SK-N-SH (cell line): ENCODE results near the gene MAGI3. TPM values are rescaled to one million over a fixed set of nuclear protein-coding genes. Genes with fewer than 3 reads are reported as not detected.
A peak's percentile ranks its signal among the peaks of the same experiment; 100 is the strongest.

Experiments used
- CTCF ChIA-PET: fragments of 300-600, 350-600 bp; formaldehyde crosslinking; extraction: SDS; loops from one replicate; lab custom pipeline; 2021; lab: Yijun Ruan, JAX
- POLR2A ChIA-PET: fragments of 350-600 bp; sonication (Branson Sonifier 250); formaldehyde crosslinking; extraction: SDS; loops from one replicate; lab custom pipeline; 2020; ENCODE audit warnings: antibody characterized with exemption, inconsistent platforms; lab: Yijun Ruan, JAX
- DNase-seq: peaks from one replicate; pipeline ENCODE4 v3.0.0; 2012
- H2AFZ ChIP-seq: fragments of 200-600 bp; sonication (generic); 2 replicates; pipeline ENCODE4 v1.8.1; 2016; ENCODE audit warnings: antibody characterized with exemption, mild to moderate bottlenecking, low read depth
- H3F3A ChIP-seq: fragments of 200-600 bp; sonication (generic); replicated peaks from 2 replicates; pipeline ENCODE3; 2016; ENCODE audit warnings: antibody characterized with exemption, mild to moderate bottlenecking; ENCODE audit not compliant: insufficient read depth
- H3K27ac ChIP-seq, 2 experiments: fragments of 200-500 bp in 1 of 2; fragments of 200-600 bp in 1 of 2; sonication (Bioruptor generic) in 1 of 2; sonication (generic), shearing (Covaris generic) in 1 of 2; 2 replicates each; pipeline versions ENCODE4 v1.5.1 to v1.6.1; 2014 to 2016; ENCODE audit warnings: low read depth in 2 of 2, inconsistent platforms in 1 of 2, low read length in 1 of 2, mild to moderate bottlenecking in 1 of 2, mixed read lengths in 1 of 2
- H3K27me3 ChIP-seq: fragments of 200-600 bp; sonication (generic), shearing (Covaris generic); 2 replicates; pipeline ENCODE4 v1.6.1; 2016; ENCODE audit warnings: mixed run types; ENCODE audit not compliant: insufficient read depth
- H3K36me3 ChIP-seq, 2 experiments: fragments of 200-500 bp in 1 of 2; fragments of 200-600 bp in 1 of 2; sonication (Bioruptor generic) in 1 of 2; sonication (generic) in 1 of 2; replicated peaks in 1 of 2; 2 replicates each; pipeline versions ENCODE3 to v1.5.1; 2014 to 2016; ENCODE audit warnings: low read length in 1 of 2, mild to moderate bottlenecking in 1 of 2; ENCODE audit not compliant: insufficient read depth in 2 of 2, control insufficient read depth in 1 of 2
- H3K4me1 ChIP-seq, 2 experiments: fragments of 200-500 bp in 1 of 2; fragments of 200-600 bp in 1 of 2; sonication (Bioruptor generic) in 1 of 2; sonication (generic), shearing (Covaris generic) in 1 of 2; 2 replicates each; pipeline versions ENCODE4 v1.5.1 to v1.6.1; 2014 to 2016; ENCODE audit warnings: low read depth in 1 of 2, low read length in 1 of 2, mixed run types in 1 of 2; ENCODE audit not compliant: insufficient read depth in 2 of 2, control insufficient read depth in 1 of 2
- H3K4me2 ChIP-seq: fragments of 200-600 bp; sonication (generic), shearing (Covaris generic); 2 replicates; pipeline ENCODE4 v1.6.1; 2017; ENCODE audit warnings: mixed run types
- H3K4me3 ChIP-seq, 2 experiments: fragments of 200-500 bp in 1 of 2; fragments of 200-600 bp in 1 of 2; sonication (Bioruptor generic) in 1 of 2; sonication (generic), shearing (Covaris generic) in 1 of 2; 2 replicates each; pipeline versions ENCODE4 v1.5.1 to v1.8.1; 2014 to 2016; ENCODE audit warnings: low read depth in 2 of 2, inconsistent platforms in 1 of 2, low read length in 1 of 2, mild to moderate bottlenecking in 1 of 2, mixed read lengths in 1 of 2, moderate library complexity in 1 of 2
- H3K79me2 ChIP-seq: fragments of 200-600 bp; sonication (generic); 2 replicates; pipeline ENCODE4 v1.8.1; 2017; ENCODE audit warnings: mild to moderate bottlenecking; ENCODE audit not compliant: insufficient read depth
- H3K9ac ChIP-seq: fragments of 200-600 bp; sonication (generic); 2 replicates; pipeline ENCODE4 v1.6.1; 2017; ENCODE audit warnings: mixed run types
- H3K9me2 ChIP-seq: fragments of 200-600 bp; sonication (generic); 2 replicates; pipeline ENCODE4 v1.6.1; 2017; ENCODE audit warnings: mixed run types
- H3K9me3 ChIP-seq: fragments of 200-600 bp; sonication (generic); 2 replicates; pipeline ENCODE4 v1.6.1; 2017; ENCODE audit warnings: mixed run types, mild to moderate bottlenecking, moderate library complexity
- H4K20me1 ChIP-seq: fragments of 200-600 bp; sonication (generic); 2 replicates; pipeline ENCODE4 v1.6.1; 2017; ENCODE audit warnings: mild to moderate bottlenecking, mixed run types; ENCODE audit not compliant: insufficient read depth
- CHD2 ChIP-seq: fragments of 150-350 bp; IDR thresholded peaks from 2 replicates; pipeline ENCODE4 v1.6.1; 2018; ENCODE audit warnings: low read length; ENCODE audit not compliant: partially characterized antibody
- EP300 ChIP-seq, 2 experiments: IDR thresholded peaks; 2 replicates each; pipeline versions ENCODE4 v1.4.0 to v1.6.1; 2012; ENCODE audit warnings: borderline replicate concordance in 1 of 2, low read depth in 1 of 2, low read length in 1 of 2
- EZH2phosphoT487 ChIP-seq: fragments of 200-600 bp; sonication (generic); IDR thresholded peaks from 2 replicates; pipeline ENCODE4 v1.6.1; 2017; ENCODE audit warnings: low read depth, mixed run types, mild to moderate bottlenecking, antibody characterized with exemption, moderate library complexity, borderline replicate concordance
- FOSL2 ChIP-seq: IDR thresholded peaks from 2 replicates; pipeline ENCODE4 v1.4.0; 2012; ENCODE audit warnings: low read depth, mild to moderate bottlenecking, moderate library complexity, borderline replicate concordance
- FOXJ3 ChIP-seq: sonication (generic); formaldehyde crosslinking; IDR thresholded peaks from 2 replicates; pipeline ENCODE4 v1.5.1; 2020; ENCODE audit warnings: mild to moderate bottlenecking, missing genetic modification reagents
- GABPA ChIP-seq: IDR thresholded peaks from 2 replicates; pipeline ENCODE4 v1.4.0; 2012; ENCODE audit warnings: low read depth, mild to moderate bottlenecking
- JUND ChIP-seq: IDR thresholded peaks from 2 replicates; pipeline ENCODE4 v1.4.0; 2012
- MEF2A ChIP-seq: IDR thresholded peaks from 2 replicates; pipeline ENCODE4 v1.4.0; 2012; ENCODE audit warnings: low read depth, borderline replicate concordance
- MXI1 ChIP-seq: IDR thresholded peaks from 2 replicates; pipeline ENCODE4 v1.6.1; 2012; ENCODE audit warnings: mild to moderate bottlenecking, low read depth, low read length, improper control_type of control experiment
- NRF1 ChIP-seq: IDR thresholded peaks from 2 replicates; pipeline ENCODE4 v1.6.1; 2012; ENCODE audit warnings: low read depth, mild to moderate bottlenecking, low read length
- POLR2AphosphoS5 ChIP-seq: IDR thresholded peaks from 2 replicates; pipeline ENCODE4 v1.6.1; 2012; ENCODE audit warnings: low read depth, low read length
- RAD21 ChIP-seq: IDR thresholded peaks from 2 replicates; pipeline ENCODE4 v1.6.1; 2012; ENCODE audit warnings: mild to moderate bottlenecking, low read length
- RCOR1 ChIP-seq: fragments of 150-350 bp; IDR thresholded peaks from 2 replicates; pipeline ENCODE4 v1.6.1; 2017; ENCODE audit warnings: antibody characterized with exemption, low read length
- RFX5 ChIP-seq: IDR thresholded peaks from 2 replicates; pipeline ENCODE4 v1.6.1; 2012; ENCODE audit warnings: mild to moderate bottlenecking, improper control_type of control experiment, low read length
- SIN3A ChIP-seq: IDR thresholded peaks from 2 replicates; pipeline ENCODE4 v1.6.1; 2012; ENCODE audit warnings: low read depth, mild to moderate bottlenecking, low read length, moderate library complexity, borderline replicate concordance
- SMC3 ChIP-seq: IDR thresholded peaks from 2 replicates; pipeline ENCODE4 v1.6.1; 2012; ENCODE audit warnings: low read depth, low read length, improper control_type of control experiment
- TAF1 ChIP-seq: IDR thresholded peaks from 2 replicates; pipeline ENCODE4 v1.6.1; 2012; ENCODE audit warnings: low read depth, mild to moderate bottlenecking, low read length, moderate library complexity, borderline replicate concordance
- TCF12 ChIP-seq: IDR thresholded peaks from 2 replicates; pipeline ENCODE4 v1.4.0; 2012
- WGBS: methylation state at CpG from one replicate; pipeline ENCODE4 v1.1.6; 2017; ENCODE audit warnings: low lambda C conversion rate; 5-methylcytosine and 5-hydroxymethylcytosine counted together
- polyA plus RNA-seq, 3 experiments: library from polyadenylated mRNA; depleted of rRNA; stranded (reverse); fragments of >200 nt; gene quantifications; 2 replicates each; pipeline ENCODE4 v1.2.3, GENCODE V29; 2012
- TF ChIP-seq, protein P1 (sequence below): IDR thresholded peaks from 2 replicates; pipeline ENCODE4 v1.4.0; 2012; ENCODE audit warnings: low read depth
- TF ChIP-seq, protein P2 (sequence below): IDR thresholded peaks from 2 replicates; pipeline ENCODE4 v1.4.0; 2012; ENCODE audit warnings: low read depth, borderline replicate concordance
- TF ChIP-seq, protein P3 (sequence below): IDR thresholded peaks from 2 replicates; pipeline ENCODE4; 2012
- TF ChIP-seq, protein P4 (sequence below): IDR thresholded peaks from 2 replicates; pipeline ENCODE4 v1.4.0; 2012; ENCODE audit warnings: low read depth, borderline replicate concordance
- TF ChIP-seq, protein P5 (sequence below): IDR thresholded peaks from 2 replicates; pipeline ENCODE4 v1.6.1; 2012; ENCODE audit warnings: mild to moderate bottlenecking, low read depth, low read length, moderate library complexity

Gene MAGI3
- polyA plus RNA-seq (2012; rRNA removed) = 2.9 and 3.8 TPM in 2 replicates
- 4.3 and 4.6 TPM in 2 replicates for polyA plus RNA-seq (2012; cell fraction: cytosol; rRNA removed)
- 3.6 and 6.0 TPM in 2 replicates for polyA plus RNA-seq (2012; cell fraction: nucleus; rRNA removed)

DNA sequence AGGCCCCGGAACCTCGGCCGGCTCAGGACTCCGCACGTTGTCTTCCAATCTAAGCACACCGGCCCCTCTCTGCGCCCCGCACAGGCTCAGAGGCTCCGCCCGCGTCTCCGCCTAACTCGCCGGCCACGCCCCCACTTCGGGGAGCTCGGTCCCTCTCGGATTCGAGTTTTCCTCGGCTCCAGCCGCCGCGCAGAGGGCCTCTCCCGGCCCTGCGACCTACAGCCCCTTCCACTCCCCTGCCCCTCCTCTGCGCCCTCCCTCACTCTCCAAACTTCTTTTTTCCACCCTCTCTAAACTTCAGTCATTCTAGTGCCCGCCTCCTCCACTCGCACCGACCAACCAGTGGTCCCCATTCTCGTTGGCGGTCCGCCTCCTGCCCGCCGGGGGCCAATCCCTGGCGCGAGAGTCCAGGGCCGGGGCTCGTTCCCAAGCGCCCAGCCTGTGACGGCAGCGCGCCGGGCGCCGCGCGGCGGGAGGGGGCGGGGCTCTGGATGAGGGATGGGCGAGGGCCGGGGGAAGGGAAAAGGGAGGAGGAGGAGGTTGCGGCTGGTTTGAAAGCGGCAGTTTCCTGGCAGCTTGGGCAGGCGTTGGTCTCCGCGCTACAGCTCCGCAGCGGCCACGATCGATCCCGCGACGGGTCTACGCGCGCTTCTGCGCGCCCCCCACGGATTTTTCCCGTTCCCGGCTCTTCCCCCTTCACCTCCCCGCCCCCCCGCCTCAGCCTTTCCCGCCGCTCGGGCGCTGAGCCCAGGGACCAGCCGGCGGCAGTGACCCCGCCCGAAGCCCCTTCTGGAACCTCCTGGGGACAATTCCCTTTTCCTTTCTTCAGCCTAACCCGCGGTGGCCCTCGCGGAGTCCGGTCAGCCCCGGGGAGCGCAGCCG lies at the start of gene MAGI3:
Gene MAGI3, plus strand, starts transcription at position 563 of the 882 bp plus-strand sequence. CDS start 519 bp downstream, outside the sequence.
- Histone ChIP-seq H3K4me1 (peaks cover 0 to 7% of the 10 kb centered on the region in 2 experiments; a peak in 2 of 4 replicates), H3K4me2 (peak within 1 kb of the TSS; percentile 80), H3F3A (peaks cover 8% of the 10 kb centered on the region), H3K9me2 (no peaks in the 10 kb centered on the region), H3K36me3 (no peaks in the 10 kb centered on the region), H2AFZ (peak within 1 kb of the TSS; percentile 95), H3K27ac (peak within 1 kb of the TSS; percentile 57 to 100), H4K20me1 (peaks cover 16% of the 10 kb centered on the region), H3K79me2 (peaks cover 48% of the 10 kb centered on the region), H3K9me3 (no peaks in the 10 kb centered on the region), H3K9ac (peak within 1 kb of the TSS; percentile 85), H3K27me3 (no peaks in the 10 kb centered on the region), H3K4me3 (peak within 1 kb of the TSS; percentile 87 to 98)
- ChIA-PET POLR2A (interaction anchor here (0.7 to 2.9 kb wide), 7 partner anchors 9 to 318 kb away, joined by 3 to 61 read pairs (median 7); no protein-coding TSS in a partner anchor), CTCF (interaction anchor here (1.3 to 3.7 kb wide), 6 partner anchors 15 to 317 kb away, joined by 3 to 28 read pairs (median 8); partner anchors contain the start of gene LRIG2)
- DNase-seq = peak; percentile 93
- under 1% methylated on average over 66 of the region's 89 CpGs for WGBS
- TF ChIP-seq GABPA = no peak
- no peak for TF ChIP-seq TCF12
- TF ChIP-seq NRF1 = peak; percentile 31; the same call in 1 of the 2 replicates
- TF ChIP-seq, protein P1, sequence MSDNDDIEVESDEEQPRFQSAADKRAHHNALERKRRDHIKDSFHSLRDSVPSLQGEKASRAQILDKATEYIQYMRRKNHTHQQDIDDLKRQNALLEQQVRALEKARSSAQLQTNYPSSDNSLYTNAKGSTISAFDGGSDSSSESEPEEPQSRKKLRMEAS = peak; percentile 81; the same call in 1 of the 2 replicates
- TF ChIP-seq SMC3 = peak; percentile 34; the same call in 1 of the 2 replicates
- TF ChIP-seq, protein P2, sequence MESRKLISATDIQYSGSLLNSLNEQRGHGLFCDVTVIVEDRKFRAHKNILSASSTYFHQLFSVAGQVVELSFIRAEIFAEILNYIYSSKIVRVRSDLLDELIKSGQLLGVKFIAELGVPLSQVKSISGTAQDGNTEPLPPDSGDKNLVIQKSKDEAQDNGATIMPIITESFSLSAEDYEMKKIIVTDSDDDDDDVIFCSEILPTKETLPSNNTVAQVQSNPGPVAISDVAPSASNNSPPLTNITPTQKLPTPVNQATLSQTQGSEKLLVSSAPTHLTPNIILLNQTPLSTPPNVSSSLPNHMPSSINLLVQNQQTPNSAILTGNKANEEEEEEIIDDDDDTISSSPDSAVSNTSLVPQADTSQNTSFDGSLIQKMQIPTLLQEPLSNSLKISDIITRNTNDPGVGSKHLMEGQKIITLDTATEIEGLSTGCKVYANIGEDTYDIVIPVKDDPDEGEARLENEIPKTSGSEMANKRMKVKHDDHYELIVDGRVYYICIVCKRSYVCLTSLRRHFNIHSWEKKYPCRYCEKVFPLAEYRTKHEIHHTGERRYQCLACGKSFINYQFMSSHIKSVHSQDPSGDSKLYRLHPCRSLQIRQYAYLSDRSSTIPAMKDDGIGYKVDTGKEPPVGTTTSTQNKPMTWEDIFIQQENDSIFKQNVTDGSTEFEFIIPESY = no peak
- no peak for TF ChIP-seq MEF2A
- peak; percentile 89 for TF ChIP-seq POLR2AphosphoS5
- 0 out of 4 replicates have a peak, but pooled peaks of 1 of the 2 experiments have one; percentile 8 for TF ChIP-seq EP300 (IDR thresholded peaks at IDR 0.05; ENCODE audit: borderline replicate concordance in 1 of 2, low read depth in 1 of 2, low read length in 1 of 2)
- TF ChIP-seq, protein P3, sequence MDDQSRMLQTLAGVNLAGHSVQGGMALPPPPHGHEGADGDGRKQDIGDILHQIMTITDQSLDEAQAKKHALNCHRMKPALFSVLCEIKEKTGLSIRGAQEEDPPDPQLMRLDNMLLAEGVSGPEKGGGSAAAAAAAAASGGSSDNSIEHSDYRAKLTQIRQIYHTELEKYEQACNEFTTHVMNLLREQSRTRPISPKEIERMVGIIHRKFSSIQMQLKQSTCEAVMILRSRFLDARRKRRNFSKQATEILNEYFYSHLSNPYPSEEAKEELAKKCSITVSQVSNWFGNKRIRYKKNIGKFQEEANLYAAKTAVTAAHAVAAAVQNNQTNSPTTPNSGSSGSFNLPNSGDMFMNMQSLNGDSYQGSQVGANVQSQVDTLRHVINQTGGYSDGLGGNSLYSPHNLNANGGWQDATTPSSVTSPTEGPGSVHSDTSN = peak; percentile 85
- TF ChIP-seq, protein P4, sequence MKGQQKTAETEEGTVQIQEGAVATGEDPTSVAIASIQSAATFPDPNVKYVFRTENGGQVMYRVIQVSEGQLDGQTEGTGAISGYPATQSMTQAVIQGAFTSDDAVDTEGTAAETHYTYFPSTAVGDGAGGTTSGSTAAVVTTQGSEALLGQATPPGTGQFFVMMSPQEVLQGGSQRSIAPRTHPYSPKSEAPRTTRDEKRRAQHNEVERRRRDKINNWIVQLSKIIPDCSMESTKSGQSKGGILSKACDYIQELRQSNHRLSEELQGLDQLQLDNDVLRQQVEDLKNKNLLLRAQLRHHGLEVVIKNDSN = no peak
- no peak for TF ChIP-seq JUND
- TF ChIP-seq EZH2phosphoT487 = no peak
- TF ChIP-seq MXI1 = peak; percentile 77
- TF ChIP-seq RAD21 = peak; percentile 30; the same call in 1 of the 2 replicates
- TF ChIP-seq SIN3A = peak; percentile 56; the same call in 1 of the 2 replicates
- TF ChIP-seq, protein P5, sequence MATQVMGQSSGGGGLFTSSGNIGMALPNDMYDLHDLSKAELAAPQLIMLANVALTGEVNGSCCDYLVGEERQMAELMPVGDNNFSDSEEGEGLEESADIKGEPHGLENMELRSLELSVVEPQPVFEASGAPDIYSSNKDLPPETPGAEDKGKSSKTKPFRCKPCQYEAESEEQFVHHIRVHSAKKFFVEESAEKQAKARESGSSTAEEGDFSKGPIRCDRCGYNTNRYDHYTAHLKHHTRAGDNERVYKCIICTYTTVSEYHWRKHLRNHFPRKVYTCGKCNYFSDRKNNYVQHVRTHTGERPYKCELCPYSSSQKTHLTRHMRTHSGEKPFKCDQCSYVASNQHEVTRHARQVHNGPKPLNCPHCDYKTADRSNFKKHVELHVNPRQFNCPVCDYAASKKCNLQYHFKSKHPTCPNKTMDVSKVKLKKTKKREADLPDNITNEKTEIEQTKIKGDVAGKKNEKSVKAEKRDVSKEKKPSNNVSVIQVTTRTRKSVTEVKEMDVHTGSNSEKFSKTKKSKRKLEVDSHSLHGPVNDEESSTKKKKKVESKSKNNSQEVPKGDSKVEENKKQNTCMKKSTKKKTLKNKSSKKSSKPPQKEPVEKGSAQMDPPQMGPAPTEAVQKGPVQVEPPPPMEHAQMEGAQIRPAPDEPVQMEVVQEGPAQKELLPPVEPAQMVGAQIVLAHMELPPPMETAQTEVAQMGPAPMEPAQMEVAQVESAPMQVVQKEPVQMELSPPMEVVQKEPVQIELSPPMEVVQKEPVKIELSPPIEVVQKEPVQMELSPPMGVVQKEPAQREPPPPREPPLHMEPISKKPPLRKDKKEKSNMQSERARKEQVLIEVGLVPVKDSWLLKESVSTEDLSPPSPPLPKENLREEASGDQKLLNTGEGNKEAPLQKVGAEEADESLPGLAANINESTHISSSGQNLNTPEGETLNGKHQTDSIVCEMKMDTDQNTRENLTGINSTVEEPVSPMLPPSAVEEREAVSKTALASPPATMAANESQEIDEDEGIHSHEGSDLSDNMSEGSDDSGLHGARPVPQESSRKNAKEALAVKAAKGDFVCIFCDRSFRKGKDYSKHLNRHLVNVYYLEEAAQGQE = peak; percentile 18; the same call in 1 of the 2 replicates
- no peak; the same call in 1 of the 2 replicates for TF ChIP-seq RCOR1
- TF ChIP-seq CHD2 = peak; percentile 93
- TF ChIP-seq RFX5 = peak; percentile 73
- TF ChIP-seq TAF1 = peak; percentile 92
- no peak for TF ChIP-seq FOXJ3 (CRISPR knock-in tag)
- TF ChIP-seq FOSL2 = no peak
